CD4-positive, alpha-beta T cell (primary cell): ENCODE data around the gene FBLN5. TPM values are rescaled to one million over a fixed set of nuclear protein-coding genes. Genes with fewer than 3 reads are reported as not detected.
A peak's percentile ranks its signal among the peaks of the same experiment; 100 is the strongest.

Source experiments
- ATAC-seq: fragments of 200-7000 bp; cut with Tn5 transposase; one replicate; pipeline ENCODE4 v1.10.0; 2022; ENCODE audit warnings: mild to moderate bottlenecking; ENCODE audit not compliant: poor library complexity
- CTCF ChIA-PET: fragments of 350-600 bp; sonication (Branson Sonifier 250); formaldehyde crosslinking; loops from one replicate; lab custom pipeline; 2021; ENCODE audit warnings: antibody characterized with exemption, inconsistent platforms; lab: Charles Lee
- POLR2A ChIA-PET: fragments of 350-600 bp; sonication (Branson Sonifier 250); formaldehyde crosslinking; loops from one replicate; lab custom pipeline; 2021; ENCODE audit warnings: antibody characterized with exemption, inconsistent platforms; lab: Charles Lee
- DNase-seq, 14 experiments: peaks; one replicate each; pipeline ENCODE4 v3.0.0-alpha.2; 2013 to 2020; ENCODE audit warnings: mixed read lengths in 2 of 14
- H3K27ac ChIP-seq, 2 donors: one replicate each; pipeline versions ENCODE4 v1.5.1 to v1.7.0; 2013; ENCODE audit warnings: low read length in 2 of 2, low read depth in 1 of 2, mild to moderate bottlenecking in 1 of 2
- H3K27me3 ChIP-seq, 2 experiments: 1 replicate in 1 of 2; 2 replicates in 1 of 2; pipeline versions ENCODE4 v1.6.1 to v1.7.0; 2013; ENCODE audit warnings: low read length in 2 of 2, control low read depth in 1 of 2, mild to moderate bottlenecking in 1 of 2, moderate library complexity in 1 of 2; ENCODE audit not compliant: insufficient read depth in 2 of 2, control insufficient read depth in 1 of 2
- H3K36me3 ChIP-seq: one replicate; pipeline ENCODE4 v1.6.1; 2013; ENCODE audit warnings: low read length, control low read depth; ENCODE audit not compliant: insufficient read depth
- H3K4me1 ChIP-seq: one replicate; pipeline ENCODE4 v1.6.1; 2013; ENCODE audit warnings: low read length, control low read depth; ENCODE audit not compliant: insufficient read depth
- H3K4me3 ChIP-seq: one replicate; pipeline ENCODE4 v1.5.1; 2013; ENCODE audit warnings: mild to moderate bottlenecking, low read length, moderate library complexity
- H3K9me3 ChIP-seq, 2 experiments: 1 replicate in 1 of 2; 2 replicates in 1 of 2; pipeline versions ENCODE4 v1.6.1 to v1.7.0; 2013; ENCODE audit warnings: low read length in 2 of 2, mild to moderate bottlenecking in 2 of 2, control low read depth in 1 of 2, moderate library complexity in 1 of 2; ENCODE audit not compliant: control insufficient read depth in 1 of 2, insufficient read depth in 1 of 2
- H3K27ac Mint-ChIP-seq: one replicate; pipeline ENCODE4 v1.8.0; 2020; ENCODE audit warnings: mixed read lengths
- H3K27me3 Mint-ChIP-seq: one replicate; pipeline ENCODE4 v1.8.0; 2021; ENCODE audit warnings: mixed read lengths
- H3K36me3 Mint-ChIP-seq: one replicate; pipeline ENCODE4 v1.8.0; 2021; ENCODE audit warnings: low read depth, mixed read lengths
- H3K4me1 Mint-ChIP-seq: one replicate; pipeline ENCODE4 v1.8.0; 2021; ENCODE audit warnings: low read depth, mixed read lengths
- H3K4me3 Mint-ChIP-seq: one replicate; pipeline ENCODE4 v1.8.0; 2020; ENCODE audit warnings: mild to moderate bottlenecking, mixed read lengths
- H3K9me3 Mint-ChIP-seq: one replicate; pipeline ENCODE4 v1.8.0; 2020; ENCODE audit warnings: mixed read lengths
- intact Hi-C, 2 experiments: fragments of 100-400 bp; cut with DNase I in 1 of 2; cut with micrococcal nuclease in 1 of 2; formaldehyde crosslinking; loops; one replicate each; pipeline versions ENCODE4 v1.15.1 to v1.9.0; 2023 to 2025; cut with DNase I, micrococcal nuclease
- total RNA-seq, 174 experiments: library from RNA in 2 of 174; stranded (reverse) in 2 of 174; gene quantifications; one replicate each; pipeline ENCODE4 v1.2.3 and lab custom pipeline; 2021 to 2026
- TF ChIP-seq, protein P1 (sequence below): fragments of 200-600 bp; IDR thresholded peaks from one replicate; pipeline ENCODE4 v1.8.0; 2022; ENCODE audit warnings: antibody characterized with exemption, mild to moderate bottlenecking

The FBLN5 gene
- total RNA-seq, 2 experiments from 2014 or later = 1.2 to 1.5 TPM

DNA sequence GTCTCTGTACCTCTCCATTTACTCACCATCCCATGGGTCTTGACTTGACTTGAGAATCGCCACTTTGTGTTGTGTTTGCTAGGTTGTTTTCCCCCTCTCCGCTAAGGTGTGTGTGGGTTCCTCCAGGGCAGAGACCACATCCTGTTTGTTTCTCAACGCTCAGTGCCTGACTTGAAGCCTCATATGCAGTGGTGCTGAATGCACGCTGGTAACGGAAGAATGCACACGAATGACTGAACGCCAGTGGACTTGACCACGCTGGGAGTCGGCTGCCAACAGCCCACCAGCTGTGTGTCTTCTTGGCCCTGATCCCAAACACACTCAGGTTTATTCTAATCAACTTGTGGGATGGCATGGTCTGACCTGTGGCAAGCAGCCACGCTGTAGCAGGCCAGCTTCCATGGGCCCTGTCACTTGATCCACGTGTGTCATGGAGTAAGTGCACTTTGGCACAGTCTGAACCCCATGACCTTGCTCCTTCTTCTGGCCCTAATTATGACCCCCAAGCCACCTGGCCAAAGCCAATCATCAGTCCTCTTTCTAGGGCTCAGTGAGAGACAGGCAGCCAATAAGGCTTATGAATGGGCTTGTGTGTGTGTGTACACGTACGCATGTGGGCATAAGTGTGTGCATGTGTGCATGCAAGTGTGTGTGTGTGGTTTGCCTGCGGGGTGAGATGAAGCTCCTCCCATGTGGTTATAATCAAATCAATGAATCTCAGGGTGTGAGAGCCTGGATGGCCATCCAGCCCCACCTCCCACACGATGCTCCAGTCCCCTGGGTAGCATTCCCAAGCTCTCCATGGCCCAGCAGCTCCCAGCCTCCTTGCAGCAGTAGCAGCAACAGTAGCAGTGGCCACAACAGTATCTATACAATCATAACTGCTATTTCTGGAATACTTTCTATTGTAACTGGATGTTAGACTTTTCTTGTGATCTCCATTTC lies 73.8 kb downstream of the FBLN5 start:
- peaks cover 93% of the 10 kb centered on the region for H3K4me1 ChIP-seq
- H3K27me3 Mint-ChIP-seq = no peaks in the 10 kb centered on the region
- intact Hi-C loops = loop anchor here (1.0 to 5.0 kb wide), 4 partner anchors 8 to 456 kb away; partner anchors contain the start of gene CCDC88C (in 1 of the 2)
- peak overlapping the region; percentile 95 for H3K27ac Mint-ChIP-seq
- DNase-seq (peak; percentile 64 to 94 (median 80)), ATAC-seq (peak; percentile 61)
- ChIA-PET POLR2A (interaction anchor here (0.9 to 6.3 kb wide), 23 partner anchors 9 to 1490 kb away, joined by 3 to 120 read pairs (median 6); partner anchors contain the start of gene TRIP11), CTCF (interaction anchor here (0.6 to 2.2 kb wide), 5 partner anchors 9 to 38 kb away, joined by 3 to 7 read pairs (median 3); no protein-coding TSS in a partner anchor)
- H3K27ac ChIP-seq = peak overlapping the region; percentile 86 to 97
- no peaks in the 10 kb centered on the region for H3K9me3 ChIP-seq
- peaks cover 4% of the 10 kb centered on the region for H3K36me3 Mint-ChIP-seq
- H3K27me3 ChIP-seq = no peaks in the 10 kb centered on the region
- TF ChIP-seq, protein P1, sequence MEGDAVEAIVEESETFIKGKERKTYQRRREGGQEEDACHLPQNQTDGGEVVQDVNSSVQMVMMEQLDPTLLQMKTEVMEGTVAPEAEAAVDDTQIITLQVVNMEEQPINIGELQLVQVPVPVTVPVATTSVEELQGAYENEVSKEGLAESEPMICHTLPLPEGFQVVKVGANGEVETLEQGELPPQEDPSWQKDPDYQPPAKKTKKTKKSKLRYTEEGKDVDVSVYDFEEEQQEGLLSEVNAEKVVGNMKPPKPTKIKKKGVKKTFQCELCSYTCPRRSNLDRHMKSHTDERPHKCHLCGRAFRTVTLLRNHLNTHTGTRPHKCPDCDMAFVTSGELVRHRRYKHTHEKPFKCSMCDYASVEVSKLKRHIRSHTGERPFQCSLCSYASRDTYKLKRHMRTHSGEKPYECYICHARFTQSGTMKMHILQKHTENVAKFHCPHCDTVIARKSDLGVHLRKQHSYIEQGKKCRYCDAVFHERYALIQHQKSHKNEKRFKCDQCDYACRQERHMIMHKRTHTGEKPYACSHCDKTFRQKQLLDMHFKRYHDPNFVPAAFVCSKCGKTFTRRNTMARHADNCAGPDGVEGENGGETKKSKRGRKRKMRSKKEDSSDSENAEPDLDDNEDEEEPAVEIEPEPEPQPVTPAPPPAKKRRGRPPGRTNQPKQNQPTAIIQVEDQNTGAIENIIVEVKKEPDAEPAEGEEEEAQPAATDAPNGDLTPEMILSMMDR = no peak
- H3K4me3 Mint-ChIP-seq = peak overlapping the region; percentile 90
- peaks cover 100% of the 10 kb centered on the region for H3K4me1 Mint-ChIP-seq
- no peaks in the 10 kb centered on the region for H3K9me3 Mint-ChIP-seq
- no peaks in the 10 kb centered on the region for H3K36me3 ChIP-seq
- peak overlapping the region; percentile 53 for H3K4me3 ChIP-seq

GRCh38 chr14:91872517-91873470 lies 74.7 kb downstream of the FBLN5 start:
- no peaks in the 10 kb centered on the region for H3K36me3 ChIP-seq
- Mint-ChIP-seq H3K4me3 (peak overlapping the region; percentile 90), H3K9me3 (no peaks in the 10 kb centered on the region), H3K27ac (peak overlapping the region; percentile 95), H3K4me1 (peaks cover 95% of the 10 kb centered on the region), H3K27me3 (no peaks in the 10 kb centered on the region), H3K36me3 (peaks cover 4% of the 10 kb centered on the region)
- peak; percentile 52 to 85 (median 73) for DNase-seq
- H3K27me3 ChIP-seq = no peaks in the 10 kb centered on the region
- CTCF ChIA-PET = interaction anchor here (1.0 to 2.2 kb wide), 7 partner anchors 9 to 39 kb away, joined by 3 to 7 read pairs (median 5); no protein-coding TSS in a partner anchor
- POLR2A ChIA-PET = interaction anchor here (0.9 to 6.3 kb wide), 32 partner anchors 8 to 1489 kb away, joined by 3 to 120 read pairs (median 6); partner anchors contain the start of genes PPP4R3A and TRIP11
- peak overlapping the region; percentile 53 for H3K4me3 ChIP-seq
- TF ChIP-seq, protein P1 = no peak
- peak; percentile 45 for ATAC-seq
- H3K4me1 ChIP-seq = peaks cover 100% of the 10 kb centered on the region
- intact Hi-C loops = loop anchor here in 1 of 2 experiments (1.0 to 5.0 kb wide), 4 partner anchors 9 to 455 kb away; partner anchors contain the start of gene CCDC88C
- peak overlapping the region; percentile 86 to 97 for H3K27ac ChIP-seq
- no peaks in the 10 kb centered on the region for H3K9me3 ChIP-seq
